ENCODE data around the gene RNF157. TPM values are rescaled to one million over a fixed set of nuclear protein-coding genes. Genes with fewer than 3 reads are reported as not detected.
A peak's percentile ranks its signal among the peaks of the same experiment; 100 is the strongest.

The RNF157 gene
- total and polyA plus RNA-seq, 9 of the 15 experiments (the other 6 are each of a cell fraction or from before 2014, with no cell fraction given) = 8.1 to 31.7 (median 20.8) TPM

GRCh38 chr17:76268015-76268749, 27.9 kb upstream of the RNF157 start (continued):
- TF ChIP-seq PTTG1 (tag; IDR thresholded peaks at IDR 0.05; ENCODE audit: low read depth) (no peak), CHD4 (IDR thresholded peaks at IDR 0.05; ENCODE audit: insufficient read depth, insufficient replicate concordance, low read depth, low read length, poor library complexity, severe bottlenecking) (no peak), ZNF347 (CRISPR knock-in tag; IDR thresholded peaks at IDR 0.05; ENCODE audit: low read depth) (no peak), SP2 (IDR thresholded peaks at IDR 0.05; ENCODE audit: extremely low read depth, low read depth, low read length, poor library complexity, severe bottlenecking) (no peak), ZNF717 (CRISPR knock-in tag; IDR thresholded peaks at IDR 0.05) (peak; percentile 63; the same call in 1 of the 2 replicates), TSHZ1 (CRISPR knock-in tag; IDR thresholded peaks at IDR 0.05) (no peak), RBFOX2 (IDR thresholded peaks at IDR 0.05; ENCODE audit: low read depth, low read length) (peak; percentile 81), EZH2 (IDR thresholded peaks at IDR 0.05; ENCODE audit: borderline replicate concordance, low read depth, low read length) (no peak), ZNF124 (CRISPR knock-in tag; IDR thresholded peaks at IDR 0.05) (no peak), PREB (CRISPR knock-in tag; IDR thresholded peaks at IDR 0.05) (no peak), KAT8 (IDR thresholded peaks at IDR 0.05; ENCODE audit: low read depth) (no peak), ZNF282 (CRISPR knock-in tag; IDR thresholded peaks at IDR 0.05) (0 out of 2 replicates have a peak, but pooled peaks have one; percentile 30), ARID3B (CRISPR knock-in tag; IDR thresholded peaks at IDR 0.05; ENCODE audit: borderline replicate concordance) (no peak), SAP30 (IDR thresholded peaks at IDR 0.05; ENCODE audit: borderline replicate concordance, insufficient read depth, low read depth, low read length, poor library complexity, severe bottlenecking) (no peak), NR2F6 (CRISPR knock-in tag; IDR thresholded peaks at IDR 0.05) (no peak)
- TF ChIP-seq, protein P1, sequence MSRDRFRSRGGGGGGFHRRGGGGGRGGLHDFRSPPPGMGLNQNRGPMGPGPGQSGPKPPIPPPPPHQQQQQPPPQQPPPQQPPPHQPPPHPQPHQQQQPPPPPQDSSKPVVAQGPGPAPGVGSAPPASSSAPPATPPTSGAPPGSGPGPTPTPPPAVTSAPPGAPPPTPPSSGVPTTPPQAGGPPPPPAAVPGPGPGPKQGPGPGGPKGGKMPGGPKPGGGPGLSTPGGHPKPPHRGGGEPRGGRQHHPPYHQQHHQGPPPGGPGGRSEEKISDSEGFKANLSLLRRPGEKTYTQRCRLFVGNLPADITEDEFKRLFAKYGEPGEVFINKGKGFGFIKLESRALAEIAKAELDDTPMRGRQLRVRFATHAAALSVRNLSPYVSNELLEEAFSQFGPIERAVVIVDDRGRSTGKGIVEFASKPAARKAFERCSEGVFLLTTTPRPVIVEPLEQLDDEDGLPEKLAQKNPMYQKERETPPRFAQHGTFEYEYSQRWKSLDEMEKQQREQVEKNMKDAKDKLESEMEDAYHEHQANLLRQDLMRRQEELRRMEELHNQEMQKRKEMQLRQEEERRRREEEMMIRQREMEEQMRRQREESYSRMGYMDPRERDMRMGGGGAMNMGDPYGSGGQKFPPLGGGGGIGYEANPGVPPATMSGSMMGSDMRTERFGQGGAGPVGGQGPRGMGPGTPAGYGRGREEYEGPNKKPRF (IDR thresholded peaks at IDR 0.05; ENCODE audit: low read depth, low read length) = no peak
- TF ChIP-seq, protein P2, sequence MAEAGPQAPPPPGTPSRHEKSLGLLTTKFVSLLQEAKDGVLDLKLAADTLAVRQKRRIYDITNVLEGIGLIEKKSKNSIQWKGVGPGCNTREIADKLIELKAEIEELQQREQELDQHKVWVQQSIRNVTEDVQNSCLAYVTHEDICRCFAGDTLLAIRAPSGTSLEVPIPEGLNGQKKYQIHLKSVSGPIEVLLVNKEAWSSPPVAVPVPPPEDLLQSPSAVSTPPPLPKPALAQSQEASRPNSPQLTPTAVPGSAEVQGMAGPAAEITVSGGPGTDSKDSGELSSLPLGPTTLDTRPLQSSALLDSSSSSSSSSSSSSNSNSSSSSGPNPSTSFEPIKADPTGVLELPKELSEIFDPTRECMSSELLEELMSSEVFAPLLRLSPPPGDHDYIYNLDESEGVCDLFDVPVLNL (CRISPR knock-in tag; IDR thresholded peaks at IDR 0.05; ENCODE audit: low read depth) = no peak
